Smooth muscle cell (in vitro differentiated cells): ENCODE measurements around the gene MUC21. TPM values are rescaled to one million over a fixed set of nuclear protein-coding genes. Genes with fewer than 3 reads are reported as not detected.
"Not testable (repeated sequence)": the region's sequence is repeated elsewhere in the genome, so short reads cannot be mapped to it uniquely, and the experiment has no call there.

ENCODE experiments used
- DNase-seq: peaks from one replicate; lab custom pipeline; 2025; ENCODE audit not compliant: unreplicated experiment; lab: John Stamatoyannopoulos, UW
- H2AFZ ChIP-seq: fragments of 200-600 bp; sonication (generic); 2 replicates; pipeline ENCODE4 v1.6.0; 2016; ENCODE audit warnings: antibody characterized with exemption, low read depth, mild to moderate bottlenecking
- H3F3A ChIP-seq: fragments of 200-600 bp; sonication (generic); 2 replicates; pipeline ENCODE4 v1.6.0; 2017; ENCODE audit warnings: antibody characterized with exemption, low read depth
- H3K27ac ChIP-seq: fragments of 200-600 bp; sonication (generic); 2 replicates; pipeline ENCODE4 v1.5.1; 2016; ENCODE audit warnings: low read depth, mild to moderate bottlenecking
- H3K27me3 ChIP-seq: fragments of 200-600 bp; sonication (generic); 2 replicates; pipeline ENCODE4 v1.6.1; 2016; ENCODE audit warnings: low read depth, mild to moderate bottlenecking
- H3K36me3 ChIP-seq: fragments of 200-600 bp; sonication (generic); 2 replicates; pipeline ENCODE4 v1.5.1; 2016; ENCODE audit warnings: low read depth
- H3K4me1 ChIP-seq: fragments of 200-600 bp; sonication (generic); 2 replicates; pipeline ENCODE4 v1.5.1; 2016; ENCODE audit warnings: low read depth
- H3K4me2 ChIP-seq: fragments of 200-600 bp; sonication (generic); 2 replicates; pipeline ENCODE4 v1.6.0; 2016; ENCODE audit warnings: mild to moderate bottlenecking
- H3K4me3 ChIP-seq: fragments of 200-600 bp; sonication (generic); 2 replicates; pipeline ENCODE4 v1.5.1; 2016; ENCODE audit warnings: mild to moderate bottlenecking
- H3K79me2 ChIP-seq: fragments of 200-600 bp; sonication (generic); 2 replicates; pipeline ENCODE4 v1.6.0; 2016; ENCODE audit warnings: low read depth, mild to moderate bottlenecking
- H3K9ac ChIP-seq: fragments of 200-600 bp; sonication (generic); 2 replicates; pipeline ENCODE4 v1.6.0; 2016; ENCODE audit warnings: low read depth
- H3K9me3 ChIP-seq: fragments of 200-600 bp; sonication (generic); replicated peaks from 2 replicates; pipeline ENCODE4 v1.5.1; 2016; ENCODE audit warnings: low read depth
- H4K20me1 ChIP-seq: fragments of 200-600 bp; sonication (generic); 2 replicates; pipeline ENCODE4 v1.6.0; 2016; ENCODE audit warnings: low read depth
- WGBS: methylation state at CpG from one replicate; pipeline ENCODE4 v1.1.7; 2016; ENCODE audit warnings: low lambda C conversion rate; 5-methylcytosine and 5-hydroxymethylcytosine counted together
- polyA plus RNA-seq: library from polyadenylated mRNA; unstranded; fragments of >200 nt; fragmentation: Nextera tagmentation; extraction: Ambion mirVana; gene quantifications from 2 replicates; pipeline ENCODE4 v1.2.1, GENCODE V29; 2016
- total RNA-seq: library from RNA; depleted of rRNA; stranded (reverse); fragments of >200 nt; gene quantifications from 2 replicates; pipeline ENCODE4 v1.2.3, GENCODE V29; 2014
- TF ChIP-seq, protein P1 (sequence below): fragments of 200-600 bp; sonication (generic); IDR thresholded peaks from 2 replicates; pipeline ENCODE4 v1.5.1; 2017; ENCODE audit warnings: borderline replicate concordance, mild to moderate bottlenecking, antibody characterized with exemption; ENCODE audit not compliant: insufficient read depth, poor library complexity, severe bottlenecking

MUC21 gene
- total and polyA plus RNA-seq, 2 experiments from 2014 or later = not detected

- 63% methylated on average over 8 of the region's 8 CpGs for WGBS
- Histone ChIP-seq H3K9me3 (no peaks in the 10 kb centered on the region), H3K4me3 (no peak overlapping the region), H3K4me1 (no peaks in the 10 kb centered on the region), H3F3A (no peaks in the 10 kb centered on the region), H4K20me1 (no peaks in the 10 kb centered on the region), H2AFZ (no peak overlapping the region), H3K27me3 (no peaks in the 10 kb centered on the region), H3K36me3 (no peaks in the 10 kb centered on the region), H3K9ac (no peak overlapping the region), H3K79me2 (no peaks in the 10 kb centered on the region), H3K27ac (no peak overlapping the region), H3K4me2 (no peak overlapping the region)
- DNase-seq = no peak
- TF ChIP-seq, protein P1, sequence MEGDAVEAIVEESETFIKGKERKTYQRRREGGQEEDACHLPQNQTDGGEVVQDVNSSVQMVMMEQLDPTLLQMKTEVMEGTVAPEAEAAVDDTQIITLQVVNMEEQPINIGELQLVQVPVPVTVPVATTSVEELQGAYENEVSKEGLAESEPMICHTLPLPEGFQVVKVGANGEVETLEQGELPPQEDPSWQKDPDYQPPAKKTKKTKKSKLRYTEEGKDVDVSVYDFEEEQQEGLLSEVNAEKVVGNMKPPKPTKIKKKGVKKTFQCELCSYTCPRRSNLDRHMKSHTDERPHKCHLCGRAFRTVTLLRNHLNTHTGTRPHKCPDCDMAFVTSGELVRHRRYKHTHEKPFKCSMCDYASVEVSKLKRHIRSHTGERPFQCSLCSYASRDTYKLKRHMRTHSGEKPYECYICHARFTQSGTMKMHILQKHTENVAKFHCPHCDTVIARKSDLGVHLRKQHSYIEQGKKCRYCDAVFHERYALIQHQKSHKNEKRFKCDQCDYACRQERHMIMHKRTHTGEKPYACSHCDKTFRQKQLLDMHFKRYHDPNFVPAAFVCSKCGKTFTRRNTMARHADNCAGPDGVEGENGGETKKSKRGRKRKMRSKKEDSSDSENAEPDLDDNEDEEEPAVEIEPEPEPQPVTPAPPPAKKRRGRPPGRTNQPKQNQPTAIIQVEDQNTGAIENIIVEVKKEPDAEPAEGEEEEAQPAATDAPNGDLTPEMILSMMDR = no peak
Observed at GRCh38 chr6:30990422-30991086, 7.0 kb downstream of the MUC21 start.

DNA sequence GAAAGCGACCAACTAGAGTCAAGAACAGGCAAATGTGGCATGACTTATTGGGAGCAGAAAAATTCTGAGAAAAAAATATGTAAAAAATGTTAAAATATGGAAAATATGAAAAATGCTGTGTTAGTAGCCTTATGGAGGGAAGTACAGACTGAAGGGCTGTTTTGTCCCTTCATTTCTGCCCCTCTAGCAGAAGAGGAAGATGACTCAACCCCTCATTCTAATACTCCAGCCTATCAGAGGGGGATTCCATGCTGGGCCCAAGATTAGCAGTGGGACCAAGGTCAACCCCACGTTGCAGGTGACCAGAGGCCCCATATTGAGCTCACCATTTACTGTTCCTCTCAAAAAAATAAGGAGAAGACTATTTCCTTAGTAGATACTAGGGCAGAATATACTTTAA, 8.4 kb downstream of the MUC21 start:
- no peak overlapping the region for H2AFZ ChIP-seq
- no peak overlapping the region for H3K4me3 ChIP-seq
- no peak overlapping the region for H3K4me2 ChIP-seq
- no peaks in the 10 kb centered on the region for H3K27me3 ChIP-seq
- no peaks in the 10 kb centered on the region for H4K20me1 ChIP-seq
- no peaks in the 10 kb centered on the region for H3K36me3 ChIP-seq
- no peak for DNase-seq
- H3K79me2 ChIP-seq = no peaks in the 10 kb centered on the region
- H3F3A ChIP-seq = no peaks in the 10 kb centered on the region
- H3K9ac ChIP-seq = no peak overlapping the region
- H3K4me1 ChIP-seq = no peaks in the 10 kb centered on the region
- TF ChIP-seq, protein P1 = no peak
- H3K27ac ChIP-seq = no peak overlapping the region
- H3K9me3 ChIP-seq = no peaks in the 10 kb centered on the region
- 87% methylated on average over 2 of the region's 2 CpGs for WGBS

DNA sequence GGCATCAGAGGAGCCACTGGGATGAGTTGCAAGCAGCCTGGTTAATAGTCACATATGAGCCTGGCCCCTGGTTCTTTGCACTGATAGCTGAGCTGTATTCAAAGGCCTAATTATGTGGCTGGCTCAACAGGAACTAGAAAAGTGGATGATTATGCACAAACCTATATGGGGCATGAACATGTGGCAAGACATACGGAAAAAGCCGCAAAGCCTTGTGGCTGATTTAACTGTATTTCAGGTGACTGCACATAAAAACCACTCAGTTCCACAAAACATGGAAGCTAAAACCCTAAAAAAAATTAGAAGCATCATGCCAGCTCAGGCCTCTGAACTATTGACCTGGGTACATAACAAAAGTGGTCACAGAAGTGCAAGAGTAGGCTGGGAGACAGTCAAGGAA, 13.8 kb downstream of the MUC21 start:
- DNase-seq = no peak
- H3K9me3 ChIP-seq = no peaks in the 10 kb centered on the region
- no peak overlapping the region for H3K4me2 ChIP-seq
- H3K79me2 ChIP-seq = no peaks in the 10 kb centered on the region
- H3K9ac ChIP-seq = no peak overlapping the region
- H4K20me1 ChIP-seq = no peaks in the 10 kb centered on the region
- no peaks in the 10 kb centered on the region for H3K36me3 ChIP-seq
- 96% methylated on average over 2 of the region's 2 CpGs for WGBS
- TF ChIP-seq, protein P1 = no peak
- H3K4me1 ChIP-seq = no peaks in the 10 kb centered on the region
- H3F3A ChIP-seq = no peaks in the 10 kb centered on the region
- no peak overlapping the region for H3K27ac ChIP-seq
- H2AFZ ChIP-seq = no peak overlapping the region
- no peak overlapping the region for H3K4me3 ChIP-seq
- H3K27me3 ChIP-seq = no peaks in the 10 kb centered on the region

- no peak overlapping the region for H3K9ac ChIP-seq
- H3K9me3 ChIP-seq = no peaks in the 10 kb centered on the region
- no peak overlapping the region for H3K27ac ChIP-seq
- H3K79me2 ChIP-seq = no peaks in the 10 kb centered on the region
- no peaks in the 10 kb centered on the region for H3K4me1 ChIP-seq
- TF ChIP-seq, protein P1 = no peak
- no peaks in the 10 kb centered on the region for H3F3A ChIP-seq
- H4K20me1 ChIP-seq = no peaks in the 10 kb centered on the region
- H3K36me3 ChIP-seq = no peaks in the 10 kb centered on the region
- DNase-seq = no peak
- no peak overlapping the region for H2AFZ ChIP-seq
- 75% methylated on average over 5 of the region's 5 CpGs for WGBS
- H3K4me2 ChIP-seq = no peak overlapping the region
- H3K27me3 ChIP-seq = no peaks in the 10 kb centered on the region
- no peak overlapping the region for H3K4me3 ChIP-seq
Observed at GRCh38 chr6:30998785-30999184, 15.3 kb downstream of the MUC21 start.

- not testable (repeated sequence) for H3K4me3 ChIP-seq, H3K4me2 ChIP-seq, H3F3A ChIP-seq, H3K27ac ChIP-seq, H4K20me1 ChIP-seq, H3K36me3 ChIP-seq, H2AFZ ChIP-seq, DNase-seq, H3K27me3 ChIP-seq, H3K79me2 ChIP-seq, H3K9ac ChIP-seq, H3K4me1 ChIP-seq, H3K9me3 ChIP-seq
- 88% methylated on average over 22 of the region's 39 CpGs for WGBS
Observed at GRCh38 chr6:31000067-31000860, 16.7 kb downstream of the MUC21 start.
